Epithelial cell of esophagus (primary cell): ENCODE measurements around the gene CERS5.

Experiments
- DNase-seq: peaks from one replicate; pipeline ENCODE4 v3.0.0; 2010; ENCODE audit warnings: low read depth
- H3K4me3 ChIP-seq: 2 replicates; pipeline ENCODE4 v1.5.1; 2011; ENCODE audit warnings: mild to moderate bottlenecking, low read length, control low read depth
- CTCF ChIP-seq: IDR thresholded peaks from 2 replicates; pipeline ENCODE4 v1.5.1; 2011; ENCODE audit warnings: low read depth, mild to moderate bottlenecking, low read length, control low read depth, inconsistent platforms; ENCODE audit not compliant: insufficient read depth; ENCODE audit errors: missing control alignments

CERS5 gene

DNA sequence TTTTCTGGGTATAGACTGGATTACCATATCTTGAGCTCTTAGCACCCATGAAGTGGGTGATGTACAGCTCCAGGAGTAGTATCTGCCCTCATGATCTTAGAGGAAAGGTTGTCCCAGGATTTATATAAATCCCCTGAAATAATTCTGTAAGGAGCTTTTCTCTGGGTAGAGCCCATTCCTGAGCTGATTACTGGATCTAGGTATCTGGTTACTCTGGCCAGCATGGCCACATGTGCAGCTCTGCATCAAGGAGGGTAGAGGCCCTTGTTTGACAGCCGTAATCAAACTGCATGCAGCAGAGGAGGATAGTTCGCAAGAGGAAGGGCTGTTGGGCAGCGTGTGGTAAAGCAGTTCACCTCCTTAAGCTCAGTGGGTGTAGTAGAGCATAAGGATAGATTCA, 46.6 kb downstream of the CERS5 start:
- TF ChIP-seq CTCF: no peak
- no peak for DNase-seq
- no peak overlapping the region for H3K4me3 ChIP-seq

DNA sequence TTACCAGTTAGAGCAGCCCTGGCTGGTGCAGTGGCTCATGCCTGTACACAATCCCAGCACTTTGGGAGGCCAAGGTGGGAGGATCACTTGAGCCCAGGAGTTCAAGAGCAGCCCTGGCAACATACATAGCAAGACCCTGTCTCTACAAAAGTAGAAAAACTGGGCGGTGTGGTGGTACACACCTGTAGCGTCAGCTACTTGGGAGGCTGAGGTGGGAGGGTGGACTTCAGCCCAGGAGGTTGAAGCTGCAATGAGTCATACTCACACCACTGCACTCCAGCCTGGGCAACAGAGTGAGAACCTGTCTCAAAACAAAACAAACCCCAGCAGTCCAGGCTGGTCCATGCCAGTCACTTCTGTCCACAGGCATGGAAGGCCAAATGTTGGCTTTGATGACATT, 47.8 kb downstream of the CERS5 start:
- DNase-seq: no peak
- no peak for TF ChIP-seq CTCF
- H3K4me3 ChIP-seq: no peak overlapping the region

DNA sequence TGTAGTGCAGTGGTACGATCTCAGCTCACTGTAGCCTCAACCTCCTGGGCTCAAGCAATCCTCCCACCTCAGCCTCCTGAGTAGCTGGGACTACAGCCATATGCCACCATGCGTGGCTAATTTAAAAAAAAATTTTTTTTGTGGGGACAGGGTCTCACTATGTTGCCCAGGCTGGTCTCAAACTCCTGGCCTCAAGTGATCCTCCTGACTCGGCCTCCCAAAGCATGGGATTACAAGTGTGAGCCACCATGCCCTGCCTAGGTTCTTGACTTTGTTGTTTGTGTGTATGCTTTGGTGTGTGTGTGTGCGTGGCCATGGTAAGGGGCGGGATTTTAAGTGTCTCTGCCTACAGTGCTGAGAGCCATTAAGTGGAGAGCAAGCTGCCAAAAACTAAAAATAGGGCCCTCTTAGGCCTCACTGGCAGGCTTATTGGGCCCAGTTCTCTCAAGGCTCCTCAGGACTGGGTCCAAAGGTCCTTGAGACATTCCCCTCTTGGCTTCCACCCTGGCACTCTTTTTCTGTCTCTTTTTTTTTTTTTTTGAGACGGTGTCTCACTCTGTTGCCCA, 50.0 kb downstream of the CERS5 start:
- TF ChIP-seq CTCF: no peak
- no peak overlapping the region for H3K4me3 ChIP-seq

GRCh38 chr12:50112456-50113218, 54.5 kb downstream of the CERS5 start:
- TF ChIP-seq CTCF: no peak
- no peak for DNase-seq
- H3K4me3 ChIP-seq: peak overlapping the region; percentile 92

More for the DNA sequence above, 50.0 kb downstream of the CERS5 start:
- DNase-seq: no peak

- TF ChIP-seq CTCF: peak; percentile 91
- peak; percentile 100 for DNase-seq
- H3K4me3 ChIP-seq: peak within 1 kb of the TSS; percentile 92
Measured at GRCh38 chr12:50111693-50112455, 55.3 kb downstream of the CERS5 start, which contains the start of gene COX14. Gene COX14 (plus strand): TSS chr12:50112236. CDS start chr12:50120044, 7,808 bp downstream.

DNA sequence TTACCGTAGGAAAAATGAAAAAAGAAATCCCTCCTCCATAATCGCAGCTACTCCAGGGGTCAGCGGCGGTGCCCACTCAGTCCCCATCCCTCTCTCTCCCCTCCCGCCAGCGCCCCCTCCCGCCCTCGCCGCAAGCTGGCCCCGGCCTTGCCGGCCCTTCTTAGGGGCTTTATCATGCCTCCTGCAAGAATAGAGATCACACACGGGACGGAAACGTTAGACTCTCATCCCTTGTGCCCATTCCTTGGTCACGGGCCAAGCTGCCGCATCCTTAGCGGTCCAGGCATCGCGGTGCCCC, 55.8 kb downstream of the CERS5 start:
- peak overlapping the region; percentile 40 for H3K4me3 ChIP-seq
- no peak for DNase-seq
- TF ChIP-seq CTCF: no peak
